ENCODE data around the gene TRIO.
"Not testable (repeated sequence)": the region's sequence is repeated elsewhere in the genome, so short reads cannot be mapped to it uniquely, and the experiment has no call there.

Gene TRIO

GRCh38 chr5:14509556-14509955 is 366.4 kb downstream of the TRIO start:
- DNase-seq (ENCODE audit: low read depth), result no peak

GRCh38 chr5:14510156-14510734 is 367.1 kb downstream of the TRIO start:
- DNase-seq (ENCODE audit: low read depth), result peak; percentile 19

- no peak for DNase-seq (ENCODE audit: low read depth)
Measured at GRCh38 chr5:14510880-14511279, 367.7 kb downstream of the TRIO start.

GRCh38 chr5:14512574-14512973 is 369.4 kb downstream of the TRIO start:
- no peak for DNase-seq (ENCODE audit: low read depth)

- DNase-seq (ENCODE audit: low read depth), result no peak
Measured at GRCh38 chr5:14513266-14513665, 370.1 kb downstream of the TRIO start.

GRCh38 chr5:14516901-14517300 is 373.8 kb downstream of the TRIO start:
- no peak for DNase-seq (ENCODE audit: low read depth)

GRCh38 chr5:14518638-14519037 is 375.5 kb downstream of the TRIO start:
- DNase-seq (ENCODE audit: low read depth), result no peak

- DNase-seq (ENCODE audit: low read depth), result no peak
Measured at GRCh38 chr5:14521748-14522147, 378.6 kb downstream of the TRIO start.

- DNase-seq (ENCODE audit: low read depth), result no peak
Measured at GRCh38 chr5:14522721-14523120, 379.6 kb downstream of the TRIO start.

GRCh38 chr5:14523243-14524034 is 380.3 kb downstream of the TRIO start:
- no peak for DNase-seq (ENCODE audit: low read depth)

- DNase-seq (ENCODE audit: low read depth), result no peak
Measured at GRCh38 chr5:14525397-14525796, 382.3 kb downstream of the TRIO start.

GRCh38 chr5:14526493-14526892 is 383.4 kb downstream of the TRIO start:
- no peak for DNase-seq (ENCODE audit: low read depth)

- no peak for DNase-seq (ENCODE audit: low read depth)
Measured at GRCh38 chr5:14528115-14528514, 385.0 kb downstream of the TRIO start.

GRCh38 chr5:14528926-14529325 is 385.8 kb downstream of the TRIO start:
- no peak for DNase-seq (ENCODE audit: low read depth)

GRCh38 chr5:14531668-14532067 is 388.5 kb downstream of the TRIO start:
- no peak for DNase-seq (ENCODE audit: low read depth)

GRCh38 chr5:14532180-14532579 is 389.0 kb downstream of the TRIO start:
- DNase-seq (ENCODE audit: low read depth), result no peak

GRCh38 chr5:14534773-14535172 is 391.6 kb downstream of the TRIO start:
- no peak for DNase-seq (ENCODE audit: low read depth)

- no peak for DNase-seq (ENCODE audit: low read depth)
Measured at GRCh38 chr5:14545308-14545707, 402.2 kb downstream of the TRIO start.

- DNase-seq (ENCODE audit: low read depth), result no peak
Measured at GRCh38 chr5:14545862-14546261, 402.7 kb downstream of the TRIO start.

- no peak for DNase-seq (ENCODE audit: low read depth)
Measured at GRCh38 chr5:14547666-14548065, 404.5 kb downstream of the TRIO start.

- no peak for DNase-seq (ENCODE audit: low read depth)
Measured at GRCh38 chr5:14551211-14551610, 408.1 kb downstream of the TRIO start.

GRCh38 chr5:14552017-14552416 is 408.9 kb downstream of the TRIO start:
- no peak for DNase-seq (ENCODE audit: low read depth)

- DNase-seq (ENCODE audit: low read depth), result not testable (repeated sequence)
Measured at GRCh38 chr5:14554288-14554687, 411.1 kb downstream of the TRIO start.

- DNase-seq (ENCODE audit: low read depth), result no peak
Measured at GRCh38 chr5:14556015-14556414, 412.9 kb downstream of the TRIO start.

Data from EH (cell line).